ENCODE data around the gene CLCN6. TPM values are rescaled to one million over a fixed set of nuclear protein-coding genes. Genes with fewer than 3 reads are reported as not detected.
A peak's percentile ranks its signal among the peaks of the same experiment; 100 is the strongest.

CLCN6 gene
- total RNA-seq, 1 experiment from 2014 or later, result 30.4 TPM

DNA sequence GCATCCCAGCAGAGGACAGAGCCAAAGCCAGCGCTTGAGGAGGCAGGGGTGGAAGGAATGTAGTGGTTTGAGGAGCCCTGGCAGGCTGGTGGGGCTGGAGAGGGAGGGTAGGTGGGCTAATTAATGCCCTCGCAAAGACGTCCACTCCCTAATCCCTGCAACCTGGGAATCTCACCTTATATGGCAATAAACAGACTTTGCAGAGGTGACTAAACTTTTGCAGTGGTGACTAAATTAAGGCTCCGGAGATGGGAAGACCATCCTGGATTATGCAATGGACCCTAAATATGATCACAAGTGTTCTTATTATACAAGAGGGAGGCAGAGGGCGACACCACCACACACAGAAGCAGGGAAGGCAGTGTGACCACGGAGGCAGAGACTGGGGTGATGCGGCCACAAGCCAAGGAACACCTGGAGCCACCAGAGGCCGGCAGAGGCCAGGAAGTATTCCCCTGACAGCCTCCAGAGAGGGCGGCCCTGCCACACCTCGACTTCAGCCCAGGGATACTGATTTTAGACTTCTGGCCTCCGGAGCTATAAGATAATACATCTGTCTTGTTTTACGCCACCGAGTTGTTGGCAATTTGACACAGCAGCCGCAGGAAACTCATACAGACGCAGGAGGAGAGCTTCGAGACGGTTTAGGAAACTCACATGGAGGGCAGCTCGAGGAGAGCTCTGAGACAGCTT, 75.9 kb downstream of the CLCN6 start:
- H3K27ac Mint-ChIP-seq (ENCODE audit: unreplicated experiment), result no peak overlapping the region
- ChIA-PET CTCF (interaction anchor here (1.3 kb wide), 1 partner anchor 10 kb away, joined by 3 read pairs; no protein-coding TSS in a partner anchor), POLR2A (interaction anchor here (1.2 kb wide), 1 partner anchor 26 kb away, joined by 4 read pairs; no protein-coding TSS in a partner anchor)
- no peak overlapping the region for H3K4me3 Mint-ChIP-seq (ENCODE audit: unreplicated experiment)
- no peaks in the 10 kb centered on the region for H3K27me3 ChIP-seq (replicated peaks; ENCODE audit: control insufficient read depth, insufficient read depth, low read length)
- intact Hi-C loops (cut with micrococcal nuclease; ENCODE audit: unreplicated experiment), result no loop called here
- no peak for TF ChIP-seq CTCF (IDR thresholded peaks at IDR 0.05; ENCODE audit: insufficient read depth in 1 of 2, low read depth in 1 of 2, low read length in 1 of 2, severe bottlenecking in 1 of 2, unreplicated experiment in 1 of 2)
- DNase-seq, result no peak
- no peaks in the 10 kb centered on the region for H3K36me3 Mint-ChIP-seq (ENCODE audit: insufficient read depth, unreplicated experiment)
- H3K36me3 ChIP-seq (ENCODE audit: control insufficient read depth, insufficient read depth, low read length), result no peaks in the 10 kb centered on the region
- no peak overlapping the region for H3K4me3 ChIP-seq (ENCODE audit: low read depth, low read length)
- H3K27me3 Mint-ChIP-seq (ENCODE audit: insufficient read depth, unreplicated experiment), result no peaks in the 10 kb centered on the region
- no peaks in the 10 kb centered on the region for H3K9me3 Mint-ChIP-seq (ENCODE audit: unreplicated experiment)
- no peaks in the 10 kb centered on the region for H3K9me3 ChIP-seq
- BruUV-seq (replicated peaks), result no TSS peak
- peaks cover 7% of the 10 kb centered on the region for H3K4me1 Mint-ChIP-seq (ENCODE audit: low read depth, unreplicated experiment)
- H3K4me1 ChIP-seq, result peaks cover 7% of the 10 kb centered on the region

GRCh38 chr1:11882814-11883538, 77.0 kb downstream of the CLCN6 start:
- DNase-seq, result peak; percentile 60 to 63
- no peaks in the 10 kb centered on the region for H3K27me3 ChIP-seq (replicated peaks; ENCODE audit: control insufficient read depth, insufficient read depth, low read length)
- BruUV-seq (replicated peaks), result no TSS peak

More at GRCh38 chr1:11882814-11883538, 77.0 kb downstream of the CLCN6 start:
- no peaks in the 10 kb centered on the region for H3K36me3 Mint-ChIP-seq (ENCODE audit: insufficient read depth, unreplicated experiment)
- POLR2A ChIA-PET, result interaction anchor here (1.2 kb wide), 1 partner anchor 25 kb away, joined by 4 read pairs; no protein-coding TSS in a partner anchor
- no peak for TF ChIP-seq CTCF (IDR thresholded peaks at IDR 0.05; ENCODE audit: insufficient read depth in 1 of 2, low read depth in 1 of 2, low read length in 1 of 2, severe bottlenecking in 1 of 2, unreplicated experiment in 1 of 2)
- Histone ChIP-seq H3K4me3 (ENCODE audit: low read depth, low read length) (no peak overlapping the region), H3K4me1 (peaks cover 7% of the 10 kb centered on the region), H3K36me3 (ENCODE audit: control insufficient read depth, insufficient read depth, low read length) (no peaks in the 10 kb centered on the region), H3K9me3 (no peaks in the 10 kb centered on the region)
- intact Hi-C loops (cut with micrococcal nuclease; ENCODE audit: unreplicated experiment), result no loop called here
- H3K27ac Mint-ChIP-seq (ENCODE audit: unreplicated experiment), result no peak overlapping the region
- H3K4me1 Mint-ChIP-seq (ENCODE audit: low read depth, unreplicated experiment), result peaks cover 7% of the 10 kb centered on the region
- CTCF ChIA-PET, result interaction anchor here (1.3 kb wide), 1 partner anchor 9 kb away, joined by 3 read pairs; no protein-coding TSS in a partner anchor
- H3K4me3 Mint-ChIP-seq (ENCODE audit: unreplicated experiment), result no peak overlapping the region
- H3K9me3 Mint-ChIP-seq (ENCODE audit: unreplicated experiment), result no peaks in the 10 kb centered on the region
- H3K27me3 Mint-ChIP-seq (ENCODE audit: insufficient read depth, unreplicated experiment), result no peaks in the 10 kb centered on the region

Measured in Caco-2 (cell line).